NCI-H1092 (cell line): ENCODE results near the gene MRFAP1L1.
"Not testable (repeated sequence)": the region's sequence is repeated elsewhere in the genome, so short reads cannot be mapped to it uniquely, and the experiment has no call there.

Experiments used
- DNase-seq: peaks from one replicate; lab custom pipeline; 2025; lab: John Stamatoyannopoulos, UW

The MRFAP1L1 gene

DNA sequence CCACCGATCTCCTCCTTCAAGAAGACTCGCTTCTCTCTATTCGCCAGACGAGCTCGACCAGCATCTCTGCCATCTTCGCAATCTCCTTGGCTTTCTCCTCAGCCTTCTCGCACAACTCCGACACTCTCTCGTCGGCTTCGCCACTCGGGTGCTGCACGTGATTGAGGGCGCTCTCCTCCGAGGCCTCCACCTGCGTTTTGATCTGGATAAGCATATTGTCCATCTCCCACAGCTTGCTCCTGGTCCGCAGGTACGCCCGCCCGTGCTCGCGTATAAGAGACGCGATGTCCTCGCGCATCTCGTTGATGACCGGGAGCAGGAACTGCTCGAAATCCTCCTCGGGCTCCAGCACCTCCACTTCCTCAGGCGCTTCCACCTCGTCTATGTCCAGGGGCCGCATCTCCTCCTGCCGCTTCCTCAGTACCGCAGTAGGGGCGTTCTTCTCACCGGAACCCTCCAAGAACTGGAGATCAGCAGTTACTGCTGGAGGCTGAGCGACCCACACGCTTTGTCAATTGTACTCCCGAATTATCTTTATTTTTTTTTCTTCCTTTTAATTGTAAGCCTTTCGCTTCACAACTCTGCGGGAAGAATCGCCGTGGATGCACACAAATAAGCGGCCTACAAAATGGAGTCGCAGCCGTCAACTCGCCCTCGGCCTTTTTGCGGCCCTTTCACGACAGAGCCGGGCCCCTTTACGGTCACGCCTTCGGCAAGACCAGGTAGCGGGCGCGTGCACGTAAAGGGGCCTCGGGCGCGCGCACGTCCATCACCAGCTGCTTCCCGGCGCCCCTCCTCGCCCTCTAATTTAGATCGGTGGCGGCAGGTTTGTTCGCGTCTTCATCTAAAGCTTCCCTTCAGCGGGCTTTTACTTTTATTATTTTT, at the start of gene MRFAP1L1:
MRFAP1L1 (minus strand) TSS at position 636 of the 885 bp plus-strand sequence; CDS start at position 400, 236 bp downstream.
- peak; percentile 96 for DNase-seq

DNA sequence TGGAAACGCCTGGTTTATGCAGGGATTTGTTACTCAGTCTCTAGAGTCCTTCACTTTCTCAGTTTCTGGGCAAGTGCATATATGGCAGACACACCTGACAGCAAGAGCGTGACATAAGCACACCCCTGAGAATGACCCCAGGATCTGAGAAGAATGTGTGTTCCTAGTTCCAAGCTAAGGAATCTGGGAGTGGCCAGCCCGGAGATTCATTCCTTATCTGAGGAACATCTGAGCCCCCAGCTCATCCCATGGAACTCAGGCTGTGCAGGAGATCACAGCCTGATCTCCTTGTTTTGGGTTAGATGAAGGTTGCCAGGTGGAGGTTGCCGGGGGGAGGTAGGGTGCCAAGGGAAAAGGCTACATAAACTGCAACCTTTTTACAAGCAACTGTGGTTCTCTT, 49.1 kb upstream of the MRFAP1L1 start:
- DNase-seq: no peak

DNA sequence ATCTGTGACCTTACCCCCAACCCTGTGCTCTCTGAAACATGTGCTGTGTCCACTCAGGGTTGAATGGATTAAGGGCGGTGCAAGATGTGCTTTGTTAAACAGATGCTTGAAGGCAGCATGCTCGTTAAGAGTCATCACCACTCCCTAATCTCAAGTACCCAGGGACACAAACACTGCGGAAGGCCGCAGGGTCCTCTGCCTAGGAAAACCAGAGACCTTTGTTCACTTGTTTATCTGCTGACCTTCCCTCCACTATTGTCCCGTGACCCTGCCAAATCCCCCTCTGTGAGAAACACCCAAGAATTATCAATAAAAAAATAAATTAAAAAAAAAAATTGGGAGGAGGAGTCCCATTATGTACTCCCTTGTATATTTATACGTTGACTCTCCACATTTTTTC, 46.7 kb upstream of the MRFAP1L1 start:
- not testable (repeated sequence) for DNase-seq

DNA sequence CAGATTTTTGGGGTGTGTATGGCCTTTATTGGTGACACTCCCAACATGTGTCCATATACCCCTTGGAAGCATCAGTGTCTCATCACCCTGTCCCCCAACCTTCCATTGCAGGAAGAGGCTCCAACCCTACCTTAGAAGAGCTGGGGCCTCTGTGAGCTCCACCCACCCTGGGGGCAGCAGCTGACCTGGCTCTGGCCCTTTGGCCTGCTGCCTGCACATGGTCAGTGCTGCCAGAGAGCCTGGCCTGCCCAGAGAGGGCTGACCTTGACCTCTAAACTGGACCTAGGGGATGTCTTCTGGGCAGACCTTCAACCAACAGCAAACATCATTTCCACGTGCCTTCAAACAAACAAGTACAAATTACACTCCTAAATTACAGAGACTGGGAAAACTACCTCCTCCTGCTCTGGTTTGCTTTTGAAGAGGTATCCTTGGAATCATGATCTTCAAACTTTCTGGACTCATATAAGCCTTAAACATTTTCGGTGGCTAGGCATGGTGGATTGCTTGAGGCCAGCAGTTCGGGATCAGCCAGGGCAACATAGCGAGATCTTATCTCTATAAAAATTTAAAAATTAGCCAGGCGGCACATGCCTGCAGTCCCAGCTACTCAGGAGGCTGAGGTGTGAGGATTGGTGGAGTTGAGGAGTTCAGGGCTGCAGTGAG, 45.6 kb upstream of the MRFAP1L1 start:
- DNase-seq: no peak

DNA sequence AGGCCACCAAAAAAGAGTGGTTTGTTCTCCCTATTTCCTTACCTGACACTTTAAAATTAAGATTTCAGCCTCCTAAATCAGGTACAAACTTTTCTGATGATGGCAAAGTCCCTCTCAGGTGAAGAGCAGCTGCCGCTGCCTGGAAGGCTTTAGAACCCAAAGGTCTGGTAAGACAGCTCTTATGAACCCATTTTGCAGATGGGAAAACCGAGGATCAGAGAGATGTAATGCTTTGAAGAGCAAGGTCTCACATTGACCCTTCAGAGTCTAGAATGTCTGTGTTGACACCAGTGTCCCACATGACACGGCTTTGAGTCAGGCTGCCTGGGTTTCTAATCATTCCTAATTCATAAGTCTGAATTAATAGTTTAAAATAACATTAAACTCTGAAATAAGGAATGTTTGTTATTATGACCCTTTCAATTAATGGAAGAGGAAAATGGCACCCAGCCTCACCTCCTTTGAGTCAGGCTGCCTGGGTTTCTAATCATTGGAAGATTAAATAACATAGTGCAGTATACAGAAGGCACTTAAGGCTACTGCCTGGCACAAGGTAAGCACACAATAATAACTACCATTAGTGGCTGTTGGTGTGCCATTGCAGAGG, 44.9 kb upstream of the MRFAP1L1 start:
- DNase-seq: no peak

DNA sequence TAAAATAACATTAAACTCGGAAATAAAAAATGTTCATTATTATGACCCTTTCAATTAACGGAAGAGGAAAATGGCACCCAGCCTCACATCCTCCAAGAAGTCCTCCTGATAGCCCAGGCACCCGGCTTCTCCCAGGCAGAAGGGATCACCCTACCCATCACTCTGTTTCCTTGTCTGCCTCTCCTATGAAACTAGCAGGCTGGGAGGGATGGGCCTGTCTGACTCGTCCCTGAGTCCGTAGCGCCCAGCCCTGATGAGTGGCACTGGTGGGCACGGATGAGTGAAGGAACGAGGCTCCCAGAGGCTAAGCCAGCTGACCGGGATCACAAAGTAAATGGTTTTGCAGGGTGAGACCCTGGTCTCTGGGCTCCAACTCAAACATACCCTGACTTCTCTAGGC, 44.2 kb upstream of the MRFAP1L1 start:
- no peak for DNase-seq

DNA sequence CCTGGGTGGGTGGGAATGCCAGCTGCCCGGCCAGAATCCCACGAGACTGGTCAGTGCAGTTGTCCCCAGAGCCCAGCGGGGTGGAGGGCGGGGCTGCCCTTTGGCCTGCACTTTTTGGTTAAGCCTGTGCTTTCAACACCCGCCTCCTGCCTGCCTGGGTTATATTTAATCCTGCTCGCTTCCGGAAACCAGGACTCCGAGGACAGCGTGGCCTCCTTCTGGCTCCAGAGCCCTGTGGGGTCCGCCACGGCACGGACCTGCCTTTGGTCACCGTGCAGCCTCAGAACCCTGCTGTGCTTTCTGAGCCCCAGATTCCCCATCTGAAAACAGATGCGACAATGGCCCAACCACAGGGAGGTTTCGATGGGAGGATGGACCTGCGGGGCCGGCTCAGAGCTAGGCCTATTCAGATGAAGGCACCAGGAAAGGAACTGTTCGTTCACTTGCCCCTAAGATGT, 43.5 kb upstream of the MRFAP1L1 start:
- no peak for DNase-seq

DNA sequence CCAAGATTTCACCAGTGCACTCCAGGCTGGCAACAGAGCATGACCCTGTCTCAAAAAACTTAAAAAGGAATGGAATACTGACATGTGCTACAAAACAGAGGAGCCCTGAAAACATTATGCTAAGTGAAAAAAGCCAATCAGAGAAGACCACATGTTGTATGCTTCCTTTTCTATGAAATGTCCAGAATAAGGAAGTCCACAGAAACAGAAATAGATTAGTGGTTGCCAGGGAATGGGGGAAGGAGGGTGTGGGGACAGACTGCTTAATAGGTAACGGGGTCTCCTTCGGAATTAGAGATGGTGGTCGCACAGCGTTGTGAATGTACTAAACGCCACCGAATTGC, 42.8 kb upstream of the MRFAP1L1 start:
- no peak for DNase-seq

DNA sequence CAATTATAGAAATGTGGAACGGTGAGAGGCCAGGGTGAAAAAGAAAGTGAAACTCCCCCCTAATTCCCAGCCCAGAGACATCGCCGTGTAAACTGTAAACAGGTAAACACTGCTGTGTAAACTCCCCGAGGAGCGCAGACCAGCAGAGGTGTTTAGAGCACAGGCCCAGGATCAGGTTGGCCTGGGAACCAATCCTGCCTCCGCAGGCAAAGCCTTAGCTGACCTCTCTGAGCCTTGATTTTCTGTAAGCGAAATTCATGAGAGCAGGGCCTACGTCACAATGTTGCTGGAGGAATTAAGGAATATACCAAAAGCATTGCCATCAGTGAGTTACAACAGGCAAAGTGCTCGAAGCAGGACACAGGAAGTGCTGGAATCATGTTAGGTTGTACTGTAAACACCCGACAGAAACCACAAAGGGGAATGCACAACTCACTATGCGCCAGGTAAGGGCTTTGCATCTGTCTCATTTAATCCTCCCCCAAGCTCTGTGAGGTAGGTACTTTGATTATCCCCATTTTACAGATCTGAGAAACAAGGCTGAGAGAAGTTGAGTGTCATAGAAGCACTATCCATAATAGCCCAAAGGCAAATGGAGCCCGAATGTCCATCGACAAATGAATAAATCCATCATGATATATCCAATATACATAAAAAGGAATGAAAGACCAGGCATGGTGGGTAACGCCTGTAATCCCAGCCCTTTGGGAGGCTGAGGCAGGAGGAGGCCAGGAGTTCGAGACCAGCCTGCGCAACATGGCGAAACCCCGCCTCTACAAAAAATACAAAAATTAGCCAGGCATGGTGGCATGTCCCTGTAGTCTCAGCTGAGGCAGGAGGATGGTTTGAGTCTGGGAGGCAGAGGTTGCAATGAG, 42.2 kb upstream of the MRFAP1L1 start:
- no peak for DNase-seq

DNA sequence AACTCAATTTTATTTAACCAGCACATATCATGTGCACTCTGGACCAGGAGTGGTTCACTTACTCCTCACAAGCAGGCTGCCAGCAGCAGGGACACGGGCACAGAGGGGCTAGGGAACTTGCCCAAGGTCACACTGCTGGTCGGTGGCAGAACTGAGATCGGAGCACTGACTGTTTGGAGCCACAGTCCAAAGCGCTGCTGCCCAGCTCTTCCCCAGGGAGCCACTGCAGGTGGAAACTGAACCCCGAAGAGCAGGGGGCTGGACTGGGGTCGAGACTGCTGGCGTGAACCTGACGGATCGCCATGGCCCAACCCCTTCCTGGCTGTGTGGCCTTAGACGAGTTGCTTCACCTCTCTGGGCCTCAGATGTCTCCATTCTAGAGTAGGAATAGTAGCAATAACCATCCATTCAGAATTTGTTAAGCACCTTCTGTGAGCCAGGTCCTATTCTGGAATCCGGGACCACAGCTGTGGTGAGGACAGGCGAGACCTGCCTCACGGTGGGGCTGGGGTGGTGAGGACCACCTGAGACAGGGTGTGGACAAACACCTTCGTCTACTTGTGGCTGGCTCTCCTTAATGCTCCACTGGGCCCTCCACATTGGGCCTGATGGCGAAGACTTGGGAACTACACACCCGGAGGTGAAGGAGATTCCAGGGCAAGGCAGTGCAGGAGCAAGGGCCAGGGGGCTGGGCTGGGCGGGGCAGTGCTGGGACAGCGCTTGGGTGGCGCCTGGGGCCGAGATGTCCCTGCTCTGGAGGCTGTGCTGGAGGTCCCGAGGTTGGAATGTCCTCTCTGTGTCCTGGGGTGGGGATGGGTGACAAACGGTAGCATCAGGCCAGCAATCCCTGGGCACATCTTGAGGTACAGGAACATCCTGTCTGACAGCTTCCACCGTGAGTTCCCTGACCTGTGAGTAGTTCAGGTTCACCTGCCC, 40.9 kb upstream of the MRFAP1L1 start:
- no peak for DNase-seq

DNA sequence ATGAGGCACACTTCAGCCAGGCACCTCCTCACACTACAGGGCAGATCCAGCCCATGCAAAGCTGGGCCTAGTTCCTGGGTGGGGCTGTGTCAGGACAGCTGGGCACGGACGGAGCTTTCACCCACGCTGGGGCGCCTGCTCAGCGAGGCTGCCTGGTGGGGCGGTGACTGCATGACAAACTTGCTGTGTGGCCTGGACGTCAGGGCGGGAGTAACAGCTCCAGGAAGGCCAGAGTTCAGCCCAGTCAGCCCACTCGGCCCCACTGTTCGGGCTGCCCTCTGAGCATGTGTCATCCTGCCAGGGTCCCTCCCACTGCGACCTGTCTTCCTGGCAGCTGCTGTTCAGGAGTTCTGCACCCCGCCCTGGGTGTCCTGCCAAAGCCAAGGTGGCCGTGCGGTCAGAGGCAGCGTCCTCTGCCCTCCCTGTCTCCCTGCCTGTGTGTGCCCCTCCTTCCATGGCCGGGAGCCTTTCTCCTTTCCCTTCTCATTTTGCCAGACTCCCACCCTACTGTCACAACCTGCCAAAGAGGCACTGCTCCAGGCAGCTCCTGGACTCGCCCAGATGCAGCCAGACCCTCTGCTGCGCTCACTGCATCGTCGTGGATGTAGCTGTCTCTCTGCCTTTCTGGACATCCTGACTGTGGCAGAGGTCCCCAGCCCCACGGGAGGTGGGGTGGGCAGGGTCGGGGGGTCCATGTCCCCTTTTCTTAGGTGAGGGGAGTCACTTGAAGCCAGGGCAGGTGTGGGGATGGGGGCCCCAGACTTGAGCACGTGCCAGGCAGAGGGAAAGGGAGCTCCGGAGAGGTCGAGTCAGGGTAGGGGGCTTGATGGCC, 39.9 kb upstream of the MRFAP1L1 start:
- DNase-seq: no peak

DNA sequence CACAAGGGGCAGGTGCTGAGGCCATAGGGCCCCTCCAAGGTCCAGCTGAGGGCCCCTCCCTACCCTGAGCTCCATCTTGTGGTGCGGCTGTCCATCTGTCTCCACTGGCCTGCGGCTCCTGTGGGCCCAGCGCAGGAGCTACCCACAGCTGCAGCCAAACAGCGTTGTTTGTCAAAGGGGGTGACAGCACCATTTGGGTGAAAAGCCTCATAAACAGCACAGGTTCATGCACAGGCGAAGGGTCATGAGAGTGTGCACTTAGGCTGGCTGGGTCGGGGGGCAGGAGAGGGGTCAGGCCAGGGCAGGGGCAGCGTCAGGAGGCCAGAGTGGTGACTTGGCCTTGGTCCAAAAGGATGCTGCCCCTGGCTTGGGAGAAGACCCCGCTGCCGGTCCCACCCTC, 38.6 kb upstream of the MRFAP1L1 start:
- DNase-seq: no peak

DNA sequence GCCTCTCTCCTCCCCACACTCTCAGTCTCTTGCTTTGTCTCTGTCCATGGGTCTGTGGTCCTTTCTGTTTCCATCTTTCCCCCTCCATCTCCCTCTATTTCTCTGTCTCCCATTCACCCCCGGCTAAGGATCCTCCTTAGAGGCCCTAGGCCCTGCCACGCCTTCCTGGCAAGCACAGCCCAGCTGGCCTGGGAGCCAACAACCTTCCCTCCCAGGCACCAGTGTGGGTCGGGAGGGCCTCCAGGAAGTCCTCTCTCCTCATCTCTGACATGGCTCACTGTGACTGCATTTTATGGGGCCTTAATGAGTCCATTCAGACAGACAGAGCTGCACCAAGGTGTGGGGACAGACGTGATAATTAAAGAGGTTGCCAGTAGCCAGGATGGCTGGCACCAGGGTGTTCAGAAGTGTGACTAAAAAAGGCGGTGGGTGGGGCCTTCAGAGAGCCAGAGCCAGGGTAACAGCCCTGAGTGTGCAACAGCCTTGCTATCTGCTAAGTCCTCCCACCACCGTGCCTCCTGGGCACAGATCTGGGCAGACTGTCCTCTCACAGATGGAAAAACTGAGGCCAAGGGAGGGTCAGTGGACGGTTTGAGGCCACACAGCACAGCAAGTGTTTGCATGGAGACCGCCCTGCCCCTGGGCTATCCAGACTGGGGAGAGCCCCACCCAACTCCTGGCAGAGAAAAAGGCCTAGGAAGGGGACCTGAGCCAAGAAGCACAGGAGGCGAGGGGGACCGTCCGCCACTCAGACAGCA, 37.8 kb upstream of the MRFAP1L1 start:
- DNase-seq: peak; percentile 78

DNA sequence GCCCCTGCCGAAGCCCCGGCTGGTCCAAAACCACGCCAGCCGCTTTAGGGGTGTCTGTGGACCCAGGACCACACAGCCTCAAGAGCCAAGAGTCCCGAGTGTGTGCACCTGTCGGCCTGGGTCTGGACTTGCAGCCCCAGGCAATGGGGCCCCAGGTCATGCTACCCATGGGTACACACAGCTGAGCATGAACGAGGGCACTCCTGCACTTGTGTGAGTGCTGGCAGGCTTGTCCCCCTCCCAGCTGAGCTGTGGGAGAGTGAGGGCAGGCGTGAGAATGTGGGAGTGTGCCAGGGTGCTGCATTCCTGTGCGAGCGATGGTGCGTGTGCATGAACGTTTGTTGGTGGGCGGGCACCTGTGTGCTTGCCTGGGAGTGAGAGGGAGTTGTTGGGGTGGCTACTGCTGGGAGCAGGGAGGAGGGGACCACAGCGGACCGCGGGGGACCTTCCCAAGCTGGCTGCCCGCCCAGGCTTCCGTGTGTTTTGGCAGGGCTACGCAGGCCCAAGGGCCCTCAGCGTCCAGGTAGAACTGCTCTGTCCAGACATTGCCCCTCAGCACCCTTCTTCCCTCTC, 37.1 kb upstream of the MRFAP1L1 start:
- DNase-seq: peak; percentile 85

DNA sequence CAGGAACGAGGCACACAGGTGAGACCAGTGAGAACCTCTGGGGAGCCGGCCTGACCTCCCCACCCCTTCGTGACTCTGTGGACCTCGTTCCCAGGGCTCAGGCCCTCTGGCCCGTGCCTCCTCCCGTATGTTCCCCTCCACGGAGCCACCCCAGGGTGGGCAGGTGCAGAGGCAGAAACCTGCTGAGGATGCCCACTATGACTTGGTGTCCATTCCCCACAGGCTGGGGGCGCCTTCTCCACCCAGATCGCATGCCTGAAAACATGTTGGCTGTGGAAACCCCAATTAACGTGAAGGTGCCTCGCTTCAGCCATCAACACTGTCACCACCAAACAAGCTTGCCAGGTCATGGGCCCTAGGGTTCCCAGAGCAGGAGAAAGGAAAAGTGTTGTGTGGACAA, 33.3 kb upstream of the MRFAP1L1 start:
- no peak for DNase-seq

DNA sequence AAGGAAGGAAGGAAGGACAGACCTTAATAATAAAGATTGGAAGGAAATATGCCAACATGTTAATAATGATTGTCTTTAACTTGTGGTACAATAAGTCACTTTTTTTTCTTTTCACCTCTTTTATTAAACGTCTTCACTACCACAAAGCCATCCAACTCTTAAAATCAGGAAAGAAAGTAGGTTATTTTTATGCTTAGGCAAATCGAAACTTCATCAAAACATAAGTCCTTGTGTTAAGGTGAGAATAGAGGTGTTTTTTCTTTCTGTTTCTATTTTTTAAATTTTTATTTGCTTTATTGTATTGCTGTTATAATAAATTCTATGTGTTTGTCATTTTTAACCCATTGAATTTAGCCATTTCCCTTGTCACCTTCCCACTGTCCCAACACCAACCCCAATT, 32.8 kb upstream of the MRFAP1L1 start:
- no peak for DNase-seq

DNA sequence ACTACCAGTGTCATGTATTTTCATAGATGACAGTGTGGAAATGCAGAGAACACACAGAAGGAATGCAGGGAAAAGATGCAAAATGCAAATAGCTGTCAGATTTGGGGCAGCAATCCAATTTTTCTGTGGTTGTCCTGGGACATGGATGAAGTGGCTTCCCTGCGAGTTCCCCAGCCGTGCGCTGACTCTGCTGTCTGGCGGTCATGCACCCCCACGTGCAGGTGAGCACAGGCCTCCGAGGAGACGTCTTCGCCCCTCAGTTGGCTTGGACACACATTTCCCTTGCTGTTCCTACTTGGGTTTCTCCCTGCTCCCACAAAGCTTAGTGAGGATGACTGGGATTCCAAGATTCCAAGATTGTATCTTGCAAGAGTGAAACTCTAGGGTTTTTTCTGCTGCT, 30.7 kb upstream of the MRFAP1L1 start:
- DNase-seq: no peak

DNA sequence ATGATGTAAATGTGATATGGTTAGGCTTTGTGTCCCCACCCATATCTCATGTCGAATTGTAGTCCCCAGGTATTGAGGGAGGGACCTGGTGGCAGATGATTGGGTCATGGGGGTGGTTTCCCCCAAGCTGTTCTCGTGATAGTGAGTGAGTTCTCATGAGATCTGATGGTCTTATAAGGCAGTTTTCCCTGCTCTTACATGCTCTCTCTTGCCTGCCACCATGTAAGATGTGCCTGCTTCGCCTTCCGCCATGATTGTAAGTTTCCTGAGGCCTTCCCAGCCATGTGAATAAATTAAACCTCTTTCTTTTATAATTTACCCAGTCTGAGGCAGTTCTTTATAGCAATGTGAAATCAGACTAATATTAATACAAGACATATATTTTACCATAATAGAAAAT, 30.3 kb upstream of the MRFAP1L1 start:
- no peak for DNase-seq
